GM21529 (cell line): Measurements from ENCODE around the gene WDHD1.
"Not testable (repeated sequence)": the region's sequence is repeated elsewhere in the genome, so short reads cannot be mapped to it uniquely, and the experiment has no call there.

Experiments used
- ATAC-seq: cut with Tn5 transposase; IDR thresholded peaks from one replicate; pipeline ENCODE4 v1.9.1; 2021; ENCODE audit not compliant: unreplicated experiment

Gene WDHD1

GRCh38 chr14:54909817-54910558 is 116.9 kb downstream of the WDHD1 start:
- no peak for ATAC-seq

- not testable (repeated sequence) for ATAC-seq
Measured at GRCh38 chr14:54908973-54909372, 117.9 kb downstream of the WDHD1 start.

- no peak for ATAC-seq
Measured at GRCh38 chr14:54908190-54908589, 118.7 kb downstream of the WDHD1 start.

- ATAC-seq, result no peak
Measured at GRCh38 chr14:54906075-54906474, 120.8 kb downstream of the WDHD1 start.

- peak; percentile 82 for ATAC-seq
Measured at GRCh38 chr14:54902521-54903420, 124.1 kb downstream of the WDHD1 start, which contains the start of gene GCH1. Gene GCH1, minus strand, starts transcription at chr14:54902826. Its CDS starts 163 bp downstream, at chr14:54902663.

- ATAC-seq, result peak; percentile 57
Measured at GRCh38 chr14:54902143-54902520, 124.8 kb downstream of the WDHD1 start.

- ATAC-seq, result no peak
Measured at GRCh38 chr14:54901380-54902142, 125.3 kb downstream of the WDHD1 start.

- ATAC-seq, result no peak
Measured at GRCh38 chr14:54899573-54899972, 127.3 kb downstream of the WDHD1 start.

- not testable (repeated sequence) for ATAC-seq
Measured at GRCh38 chr14:54897809-54898555, 128.9 kb downstream of the WDHD1 start.

- ATAC-seq, result no peak
Measured at GRCh38 chr14:54895683-54896082, 131.2 kb downstream of the WDHD1 start.

GRCh38 chr14:54894995-54895394 is 131.9 kb downstream of the WDHD1 start:
- ATAC-seq, result no peak

GRCh38 chr14:54893151-54893760 is 133.6 kb downstream of the WDHD1 start:
- ATAC-seq, result peak; percentile 52

GRCh38 chr14:54891471-54892245 is 135.2 kb downstream of the WDHD1 start:
- no peak for ATAC-seq

- ATAC-seq, result peak; percentile 82
Measured at GRCh38 chr14:54890788-54891187, 136.1 kb downstream of the WDHD1 start.

- no peak for ATAC-seq
Measured at GRCh38 chr14:54889919-54890318, 137.0 kb downstream of the WDHD1 start.
